ENCODE results near the gene TAB3.

Gene TAB3

GRCh38 chrX:30881797-30882196 lies 7.3 kb downstream of the TAB3 start:
- DNase-seq = no peak

DNA sequence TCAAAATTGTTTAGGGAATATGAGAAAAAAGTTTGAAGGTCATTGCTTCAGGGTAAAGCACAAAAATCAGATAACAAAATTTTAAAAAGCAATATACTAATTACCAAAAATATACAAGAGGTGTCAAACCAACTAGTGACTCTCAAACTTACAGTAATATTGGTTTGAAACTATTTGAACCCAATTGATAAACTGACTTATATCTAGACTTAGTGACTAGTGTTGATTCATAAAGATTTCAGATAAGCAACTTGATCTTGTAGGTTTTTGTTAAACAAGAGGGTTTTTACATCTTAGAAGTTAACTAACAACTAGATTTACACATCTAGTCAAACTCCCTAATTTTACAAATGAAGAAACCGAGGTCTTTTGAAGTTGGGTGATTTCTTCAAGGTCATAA lies 7.7 kb downstream of the TAB3 start:
- no peak for DNase-seq

GRCh38 chrX:30880058-30880457 lies 9.0 kb downstream of the TAB3 start:
- DNase-seq = no peak

DNA sequence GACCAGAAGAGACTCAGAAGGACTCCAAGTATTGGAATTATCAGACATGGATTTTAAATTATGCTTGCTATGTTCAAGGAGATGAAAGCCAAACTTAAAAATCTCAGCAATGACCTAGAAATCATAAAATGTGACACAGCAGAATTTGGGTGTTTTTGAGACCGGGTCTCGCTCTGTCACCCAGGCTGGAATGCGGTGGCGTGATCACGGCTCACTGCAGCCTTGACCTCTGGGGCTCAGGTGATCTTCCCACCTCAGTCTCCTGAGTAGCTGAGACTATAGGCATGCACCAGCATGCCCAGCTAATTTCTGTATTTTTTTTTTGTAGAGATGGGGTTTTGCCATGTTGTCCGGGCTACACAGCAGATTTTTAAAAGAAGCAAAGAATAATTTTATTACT lies 12.7 kb downstream of the TAB3 start:
- no peak for DNase-seq

- no peak for DNase-seq
Measured at GRCh38 chrX:30875957-30876356, 13.1 kb downstream of the TAB3 start.

- no peak for DNase-seq
Measured at GRCh38 chrX:30874851-30875250, 14.2 kb downstream of the TAB3 start.

- no peak for DNase-seq
Measured at GRCh38 chrX:30870572-30870971, 18.5 kb downstream of the TAB3 start.

DNA sequence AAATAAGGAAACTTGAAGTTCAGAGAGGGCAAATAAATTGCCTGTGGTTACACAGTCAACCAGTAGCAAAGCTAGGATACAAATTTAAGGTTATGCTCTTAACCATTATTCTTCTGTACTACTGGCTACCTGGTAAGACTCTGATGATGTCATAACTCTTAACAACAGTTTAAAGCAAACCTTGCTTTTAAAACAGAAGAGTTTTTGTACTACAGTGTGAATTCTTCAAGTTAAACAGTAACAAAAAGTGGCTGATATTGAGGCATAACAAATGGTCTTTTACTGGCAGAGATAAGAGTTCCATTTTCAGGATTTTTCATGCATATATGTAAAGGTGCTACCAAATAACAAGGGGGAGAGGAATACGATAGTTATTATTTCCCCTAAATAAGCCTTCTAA lies 23.4 kb downstream of the TAB3 start:
- DNase-seq = no peak

- no peak for DNase-seq
Measured at GRCh38 chrX:30865015-30865414, 24.0 kb downstream of the TAB3 start.

- DNase-seq = no peak
Measured at GRCh38 chrX:30864383-30864785, 24.7 kb downstream of the TAB3 start.

- no peak for DNase-seq
Measured at GRCh38 chrX:30863974-30864373, 25.1 kb downstream of the TAB3 start.

GRCh38 chrX:30858098-30858497 lies 31.0 kb downstream of the TAB3 start:
- no peak for DNase-seq

- DNase-seq = no peak
Measured at GRCh38 chrX:30851449-30851848, 37.6 kb downstream of the TAB3 start.

DNA sequence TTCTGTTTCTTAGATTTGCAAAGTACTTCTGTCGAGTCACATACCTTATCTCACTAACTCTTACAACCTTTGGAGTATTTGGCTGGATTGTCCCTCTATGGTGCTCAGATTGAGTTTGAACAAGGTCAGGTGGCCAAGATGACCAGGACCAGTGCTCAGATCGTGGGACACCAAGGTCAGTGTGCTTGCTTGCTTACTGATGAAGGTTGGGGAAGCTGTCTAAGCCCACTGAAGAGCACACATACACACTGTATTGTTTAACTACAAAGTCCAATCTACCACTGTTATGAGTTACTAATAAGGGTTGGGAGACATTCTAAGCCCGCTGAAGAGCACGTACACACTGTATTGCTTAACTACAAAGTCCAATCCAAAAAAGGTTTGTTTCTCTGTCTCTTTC lies 53.7 kb downstream of the TAB3 start:
- DNase-seq = no peak

GRCh38 chrX:30833896-30834295 lies 55.2 kb downstream of the TAB3 start:
- DNase-seq = no peak

DNA sequence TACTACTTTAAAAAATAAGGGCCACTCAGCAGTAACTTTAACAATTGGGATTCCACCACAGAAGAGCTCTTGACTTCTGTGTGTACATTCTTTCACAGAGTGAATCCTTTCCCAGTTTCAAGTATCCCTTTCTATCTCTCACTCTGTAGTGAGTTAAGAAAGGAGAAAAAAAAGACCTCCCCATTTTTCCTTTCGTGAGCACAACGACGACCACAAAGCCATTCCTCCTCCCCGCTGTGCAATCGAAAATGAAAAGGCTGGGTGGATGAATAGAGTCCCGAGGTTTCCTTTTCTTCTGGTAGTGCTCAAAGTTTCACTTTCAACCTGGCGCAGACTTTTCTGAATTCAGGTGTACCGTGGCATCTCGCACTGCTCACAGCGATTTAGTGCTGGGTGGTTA lies 58.0 kb downstream of the TAB3 start:
- no peak for DNase-seq

DNA sequence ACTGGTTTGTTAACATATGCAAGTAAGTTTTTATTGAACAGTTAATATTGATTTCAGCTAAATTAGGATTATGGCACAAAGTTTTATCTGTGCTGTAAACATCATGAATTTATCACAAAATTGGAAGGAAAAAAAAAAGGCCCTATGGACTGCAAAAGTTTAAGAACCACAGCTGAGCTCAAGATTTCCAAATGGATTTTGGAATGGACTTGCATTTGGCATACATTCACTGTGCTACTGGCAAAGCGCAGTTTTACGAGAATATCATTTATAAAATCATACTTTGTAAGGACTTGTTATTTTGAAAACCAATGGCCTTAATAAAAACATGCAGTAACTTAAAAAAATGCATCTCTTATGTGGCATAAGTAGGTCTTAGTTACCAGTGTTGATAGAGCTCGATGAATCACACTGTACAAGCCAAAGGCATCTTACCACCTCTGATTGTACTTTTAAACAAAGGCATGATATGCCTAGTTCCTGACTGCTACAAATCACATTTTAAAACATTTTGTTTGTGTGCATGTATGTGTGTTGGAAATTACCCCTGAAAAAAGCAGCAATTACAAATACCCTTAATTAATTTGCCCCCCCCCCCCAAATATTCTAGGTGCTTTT lies 58.6 kb downstream of the TAB3 start:
- DNase-seq = no peak

GRCh38 chrX:30824275-30824674 lies 64.8 kb downstream of the TAB3 start:
- DNase-seq = no peak

DNA sequence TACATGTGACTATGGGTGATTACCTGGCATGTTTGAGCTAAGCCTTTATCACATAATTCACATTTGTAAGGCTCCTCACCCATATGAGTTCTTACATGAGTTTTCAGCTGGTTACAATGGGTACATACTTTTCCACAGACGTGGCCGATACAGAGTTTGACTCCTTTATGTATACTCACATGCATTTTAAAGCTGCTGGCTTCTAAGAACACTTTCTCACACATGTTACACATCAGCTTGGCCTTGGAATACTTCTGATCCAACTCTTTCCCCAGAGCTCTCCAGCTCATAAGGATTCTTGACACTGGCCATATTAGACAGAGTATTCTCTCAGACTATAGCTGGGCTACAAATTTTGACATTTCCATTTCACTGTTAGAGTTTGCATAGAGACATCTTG lies 66.3 kb downstream of the TAB3 start:
- peak; percentile 2 for DNase-seq

GRCh38 chrX:30822068-30822681 lies 66.9 kb downstream of the TAB3 start:
- DNase-seq = peak; percentile 53

- DNase-seq = peak; percentile 2
Measured at GRCh38 chrX:30821116-30821515, 67.9 kb downstream of the TAB3 start.

GRCh38 chrX:30819080-30819479 lies 70.0 kb downstream of the TAB3 start:
- DNase-seq = peak; percentile 7

- no peak for DNase-seq
Measured at GRCh38 chrX:30816079-30816478, 73.0 kb downstream of the TAB3 start.

- no peak for DNase-seq
Measured at GRCh38 chrX:30814978-30815377, 74.1 kb downstream of the TAB3 start.

- peak; percentile 56 for DNase-seq
Measured at GRCh38 chrX:30812326-30812725, 76.7 kb downstream of the TAB3 start.

All from NCI-H526 treated with DMSO at 0.1 percent for 48 hours (cell line).